ENCODE measurements around the gene SGMS1.
"Not testable (repeated sequence)": the region's sequence is repeated elsewhere in the genome, so short reads cannot be mapped to it uniquely, and the experiment has no call there.

The SGMS1 gene

GRCh38 chr10:50355693-50356480 is 267.9 kb downstream of the SGMS1 start:
- DNase-seq = not testable (repeated sequence)

- DNase-seq = no peak
These were observed 272.1 kb downstream of the SGMS1 start for GRCh38 chr10:50351483-50352146.

GRCh38 chr10:50350366-50350765 is 273.4 kb downstream of the SGMS1 start:
- no peak for DNase-seq

GRCh38 chr10:50349554-50349953 is 274.2 kb downstream of the SGMS1 start:
- no peak for DNase-seq

GRCh38 chr10:50347394-50347802 is 276.4 kb downstream of the SGMS1 start:
- no peak for DNase-seq

GRCh38 chr10:50346942-50347341 is 276.8 kb downstream of the SGMS1 start:
- no peak for DNase-seq

- DNase-seq = no peak
These were observed 278.2 kb downstream of the SGMS1 start for GRCh38 chr10:50345545-50345944.

GRCh38 chr10:50343702-50344331 is 279.9 kb downstream of the SGMS1 start:
- no peak for DNase-seq

GRCh38 chr10:50341987-50342386 is 281.8 kb downstream of the SGMS1 start:
- DNase-seq = no peak

- DNase-seq = no peak
These were observed 287.6 kb downstream of the SGMS1 start for GRCh38 chr10:50336140-50336539.

GRCh38 chr10:50335397-50335796 is 288.4 kb downstream of the SGMS1 start:
- DNase-seq = no peak

GRCh38 chr10:50334273-50334672 is 289.5 kb downstream of the SGMS1 start:
- no peak for DNase-seq

GRCh38 chr10:50333872-50334271 is 289.9 kb downstream of the SGMS1 start:
- no peak for DNase-seq

- no peak for DNase-seq
These were observed 291.5 kb downstream of the SGMS1 start for GRCh38 chr10:50332108-50332842.

- no peak for DNase-seq
These were observed 292.3 kb downstream of the SGMS1 start for GRCh38 chr10:50331486-50331885.

- DNase-seq = no peak
These were observed 296.7 kb downstream of the SGMS1 start for GRCh38 chr10:50326757-50327701.

- no peak for DNase-seq
These were observed 297.6 kb downstream of the SGMS1 start for GRCh38 chr10:50326172-50326555.

- DNase-seq = no peak
These were observed 298.1 kb downstream of the SGMS1 start for GRCh38 chr10:50325449-50326171.

- DNase-seq = no peak
These were observed 298.9 kb downstream of the SGMS1 start for GRCh38 chr10:50324680-50325393.

- DNase-seq = no peak
These were observed 299.7 kb downstream of the SGMS1 start for GRCh38 chr10:50324046-50324445.

- no peak for DNase-seq
These were observed 301.7 kb downstream of the SGMS1 start for GRCh38 chr10:50322077-50322476.

All from stimulated activated CD4-positive, alpha-beta T cell treated with anti-CD3 and anti-CD28 coated beads, Interleukin-4, amount 100 ng/mL, for 4 hours (primary cell).